ENCODE measurements around the gene PRKCZ. TPM values are rescaled to one million over a fixed set of nuclear protein-coding genes. Genes with fewer than 3 reads are reported as not detected.

PRKCZ gene
- total RNA-seq, 1 donor from 2014 or later, result 33.4 TPM

GRCh38 chr1:2102753-2103152 is 52.5 kb downstream of the PRKCZ start:
- Histone ChIP-seq H4K20me1 (ENCODE audit: low read depth) (peaks cover 20% of the 10 kb centered on the region), H3K27ac (no peak overlapping the region), H3K4me2 (no peak overlapping the region), H3K4me3 (no peak overlapping the region), H3K9me3 (ENCODE audit: low read depth) (no peaks in the 10 kb centered on the region), H2AFZ (replicated peaks) (no peak overlapping the region), H3K79me2 (ENCODE audit: low read depth) (no peaks in the 10 kb centered on the region), H3K36me3 (no peaks in the 10 kb centered on the region), H3F3A (ENCODE audit: low read depth) (peaks cover 4% of the 10 kb centered on the region), H3K27me3 (no peaks in the 10 kb centered on the region), H3K4me1 (no peaks in the 10 kb centered on the region), H3K9ac (no peak overlapping the region)
- no peak overlapping the region for H3K4me3 Mint-ChIP-seq
- H3K27me3 Mint-ChIP-seq (ENCODE audit: insufficient read depth, low read depth), result peaks cover 12% of the 10 kb centered on the region
- TF ChIP-seq, protein P1, sequence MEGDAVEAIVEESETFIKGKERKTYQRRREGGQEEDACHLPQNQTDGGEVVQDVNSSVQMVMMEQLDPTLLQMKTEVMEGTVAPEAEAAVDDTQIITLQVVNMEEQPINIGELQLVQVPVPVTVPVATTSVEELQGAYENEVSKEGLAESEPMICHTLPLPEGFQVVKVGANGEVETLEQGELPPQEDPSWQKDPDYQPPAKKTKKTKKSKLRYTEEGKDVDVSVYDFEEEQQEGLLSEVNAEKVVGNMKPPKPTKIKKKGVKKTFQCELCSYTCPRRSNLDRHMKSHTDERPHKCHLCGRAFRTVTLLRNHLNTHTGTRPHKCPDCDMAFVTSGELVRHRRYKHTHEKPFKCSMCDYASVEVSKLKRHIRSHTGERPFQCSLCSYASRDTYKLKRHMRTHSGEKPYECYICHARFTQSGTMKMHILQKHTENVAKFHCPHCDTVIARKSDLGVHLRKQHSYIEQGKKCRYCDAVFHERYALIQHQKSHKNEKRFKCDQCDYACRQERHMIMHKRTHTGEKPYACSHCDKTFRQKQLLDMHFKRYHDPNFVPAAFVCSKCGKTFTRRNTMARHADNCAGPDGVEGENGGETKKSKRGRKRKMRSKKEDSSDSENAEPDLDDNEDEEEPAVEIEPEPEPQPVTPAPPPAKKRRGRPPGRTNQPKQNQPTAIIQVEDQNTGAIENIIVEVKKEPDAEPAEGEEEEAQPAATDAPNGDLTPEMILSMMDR (IDR thresholded peaks at IDR 0.05), result no peak
- H3K4me1 Mint-ChIP-seq, result peaks cover 16% of the 10 kb centered on the region
- peaks cover 6% of the 10 kb centered on the region for H3K36me3 Mint-ChIP-seq
- peaks cover 5% of the 10 kb centered on the region for H3K9me3 Mint-ChIP-seq
- H3K27ac Mint-ChIP-seq, result no peak overlapping the region
- DNase-seq (ENCODE audit: low spot score), result no peak

DNA sequence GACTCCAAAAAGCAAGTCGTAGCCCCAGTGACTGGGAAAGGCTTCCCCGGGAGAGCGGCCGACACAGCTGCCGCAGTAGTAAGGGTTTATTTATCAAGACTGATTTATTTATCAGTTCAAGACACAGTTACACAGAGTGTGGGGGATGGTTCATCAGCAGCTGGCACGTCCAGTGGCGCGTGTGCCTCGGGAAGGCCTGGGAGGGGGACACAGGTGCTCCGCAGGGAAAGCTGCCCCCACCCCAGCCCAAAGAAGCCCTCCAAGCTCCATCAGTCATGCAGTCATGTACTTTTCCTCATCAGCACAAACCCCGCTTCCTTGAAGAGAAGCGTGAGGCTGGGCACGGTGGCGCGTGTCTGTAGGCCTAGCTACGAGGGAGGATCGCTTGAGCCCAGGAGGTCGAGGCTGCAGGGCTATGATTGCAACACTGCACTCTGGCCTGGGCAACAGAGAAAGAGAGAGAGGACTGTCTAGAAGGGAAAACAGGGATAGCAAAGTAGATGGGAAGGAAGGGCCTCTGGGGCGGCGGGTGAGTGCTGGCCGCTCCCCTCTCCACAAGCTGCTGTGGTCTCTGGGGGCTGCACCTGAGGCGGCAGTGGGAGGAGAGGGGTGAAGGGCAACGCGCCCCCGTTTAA is 53.2 kb downstream of the PRKCZ start:
- H3K4me3 ChIP-seq, result no peak overlapping the region
- no peaks in the 10 kb centered on the region for H3K27me3 ChIP-seq
- TF ChIP-seq EZH2phosphoT487 (IDR thresholded peaks at IDR 0.05) (no peak), EZH2 (IDR thresholded peaks at IDR 0.05) (no peak)
- TF ChIP-seq, protein P1 (IDR thresholded peaks at IDR 0.05), result no peak
- no peak overlapping the region for H3K27ac ChIP-seq
- no peaks in the 10 kb centered on the region for H3F3A ChIP-seq (ENCODE audit: low read depth)
- Mint-ChIP-seq H3K36me3 (peaks cover 3% of the 10 kb centered on the region), H3K4me1 (peaks cover 16% of the 10 kb centered on the region), H3K9me3 (peaks cover 2% of the 10 kb centered on the region), H3K27me3 (ENCODE audit: insufficient read depth, low read depth) (peaks cover 11% of the 10 kb centered on the region), H3K27ac (no peak overlapping the region), H3K4me3 (no peak overlapping the region)
- H3K4me2 ChIP-seq, result no peak overlapping the region
- H3K9ac ChIP-seq, result no peak overlapping the region
- peaks cover 17% of the 10 kb centered on the region for H4K20me1 ChIP-seq (ENCODE audit: low read depth)
- DNase-seq (ENCODE audit: low spot score), result no peak
- H3K79me2 ChIP-seq (ENCODE audit: low read depth), result no peaks in the 10 kb centered on the region
- no peaks in the 10 kb centered on the region for H3K36me3 ChIP-seq
- H2AFZ ChIP-seq (replicated peaks), result no peak overlapping the region
- no peaks in the 10 kb centered on the region for H3K4me1 ChIP-seq
- H3K9me3 ChIP-seq (ENCODE audit: low read depth), result no peaks in the 10 kb centered on the region

- H3K9me3 Mint-ChIP-seq, result no peaks in the 10 kb centered on the region
- peaks cover 11% of the 10 kb centered on the region for H3K27me3 Mint-ChIP-seq (ENCODE audit: insufficient read depth, low read depth)
- no peak for TF ChIP-seq EZH2 (IDR thresholded peaks at IDR 0.05)
- no peak for TF ChIP-seq EZH2phosphoT487 (IDR thresholded peaks at IDR 0.05)
- TF ChIP-seq, protein P1 (IDR thresholded peaks at IDR 0.05), result no peak
- no peaks in the 10 kb centered on the region for H3K36me3 ChIP-seq
- H3K4me2 ChIP-seq, result no peak overlapping the region
- peaks cover 15% of the 10 kb centered on the region for H4K20me1 ChIP-seq (ENCODE audit: low read depth)
- H3K4me1 ChIP-seq, result no peaks in the 10 kb centered on the region
- no peak overlapping the region for H3K4me3 Mint-ChIP-seq
- no peak overlapping the region for H3K9ac ChIP-seq
- peaks cover under 1% of the 10 kb centered on the region for H3K36me3 Mint-ChIP-seq
- no peak overlapping the region for H3K27ac Mint-ChIP-seq
- H3F3A ChIP-seq (ENCODE audit: low read depth), result no peaks in the 10 kb centered on the region
- H3K79me2 ChIP-seq (ENCODE audit: low read depth), result no peaks in the 10 kb centered on the region
- H3K4me1 Mint-ChIP-seq, result peaks cover 16% of the 10 kb centered on the region
- H3K9me3 ChIP-seq (ENCODE audit: low read depth), result no peaks in the 10 kb centered on the region
- DNase-seq (ENCODE audit: low spot score), result no peak
- H3K4me3 ChIP-seq, result no peak overlapping the region
- H2AFZ ChIP-seq (replicated peaks), result no peak overlapping the region
- H3K27me3 ChIP-seq, result no peaks in the 10 kb centered on the region
- H3K27ac ChIP-seq, result no peak overlapping the region
Observed at GRCh38 chr1:2103901-2104590, 53.8 kb downstream of the PRKCZ start.

Measured in neural progenitor cell (in vitro differentiated cells).